ENCODE measurements around the gene ATP6V1C2. TPM values are rescaled to one million over a fixed set of nuclear protein-coding genes. Genes with fewer than 3 reads are reported as not detected.

The ATP6V1C2 gene
- total and polyA plus RNA-seq, 9 of the 15 experiments (the other 6 are each of a cell fraction or from before 2014, with no cell fraction given) = 0.01 to 0.31 (median 0.10) TPM; not detected in 4

DNA sequence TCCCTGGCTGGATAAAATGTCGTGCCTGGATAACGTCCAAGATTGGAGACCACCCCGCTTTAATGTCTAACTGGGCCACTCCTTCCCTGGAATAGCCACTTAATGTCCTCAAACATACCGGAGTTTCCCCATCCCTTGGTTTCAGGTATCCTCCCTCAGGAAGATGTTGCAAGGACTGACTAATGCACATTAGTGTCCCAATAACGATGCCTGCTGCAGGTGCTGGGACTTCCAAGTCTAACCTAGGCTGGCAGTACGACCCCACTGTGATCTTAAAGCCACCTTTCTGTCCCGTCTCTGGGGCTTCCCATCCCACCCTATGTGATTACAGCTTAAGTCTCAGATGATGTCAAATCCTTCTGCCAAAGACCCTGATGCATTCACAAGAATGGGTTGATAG lies 1.1 kb upstream of the ATP6V1C2 start (continued):
- TF ChIP-seq AFF4 (CRISPR knock-in tag; IDR thresholded peaks at IDR 0.05) = no peak
- no peak for TF ChIP-seq RBM39 (optimal IDR thresholded peaks at IDR 0.05; ENCODE audit: low read depth, low read length)

DNA sequence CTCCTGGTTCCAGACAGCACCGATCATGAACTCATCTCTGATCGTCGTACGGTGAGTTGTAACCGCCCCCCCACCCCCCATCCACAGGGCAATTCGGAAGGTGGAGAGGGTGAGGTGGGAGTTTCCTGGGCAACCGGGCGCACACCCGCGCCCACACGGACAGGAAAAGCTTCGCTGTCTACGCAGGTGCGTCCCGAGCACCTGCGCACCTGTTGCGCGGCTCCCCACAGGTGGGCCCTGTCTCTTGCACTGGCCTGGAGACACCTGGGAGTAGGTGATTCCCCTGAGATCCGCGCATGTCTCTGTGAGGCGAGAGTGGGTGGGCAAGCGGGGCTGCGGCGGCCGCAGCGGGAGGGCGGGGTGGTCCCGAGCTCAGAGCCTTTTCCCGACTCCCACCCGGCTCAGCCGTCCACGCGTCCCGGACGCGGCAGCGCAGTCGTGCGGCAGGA lies 459 bp upstream of the ATP6V1C2 start:
- Histone ChIP-seq H3K4me1 (replicated peaks in 1 of 2; ENCODE audit: control insufficient read depth in 2 of 2, insufficient read depth in 2 of 2, low read length in 2 of 2) (peaks cover 0 to 12% of the 10 kb centered on the region in 2 experiments; a peak in 1 of 5 replicates), H4K20me1 (replicated peaks; ENCODE audit: control insufficient read depth, insufficient read depth, low read length) (peaks cover 3% of the 10 kb centered on the region; the same call in 1 of the 2 replicates), H3K4me2 (ENCODE audit: insufficient read depth, low read length) (no peak overlapping the region), H3K79me2 (ENCODE audit: control insufficient read depth, insufficient read depth, low read length) (no peaks in the 10 kb centered on the region), H3K36me3 (ENCODE audit: control insufficient read depth, insufficient read depth, low read length) (no peaks in the 10 kb centered on the region), H3K9ac (ENCODE audit: insufficient read depth in 1 of 2, low read depth in 2 of 2, low read length in 2 of 2) (no peak overlapping the region), H2AFZ (ENCODE audit: low read depth, low read length) (no peak overlapping the region), H3K9me3 (replicated peaks; ENCODE audit: control insufficient read depth, insufficient read depth, low read depth, low read length) (no peaks in the 10 kb centered on the region), H3K9me1 (ENCODE audit: control insufficient read depth, insufficient read depth, low read length) (no peaks in the 10 kb centered on the region), H3K27me3 (ENCODE audit: control insufficient read depth in 2 of 2, insufficient read depth in 2 of 2, low read length in 2 of 2) (peaks cover 53 to 74% of the 10 kb centered on the region in 2 experiments), H3K4me3 (no peak overlapping the region), H3K27ac (ENCODE audit: extremely low read depth, low read depth, low read length) (no peak overlapping the region)
- ATAC-seq = no peak
- WGBS (ENCODE audit: insufficient coverage, low coverage, missing lambda C conversion rate) = 20% methylated on average over 26 of the region's 39 CpGs
- in situ Hi-C loops (cut with MboI) = no loop called here
- FAIRE-seq = no peak
- POLR2A ChIA-PET = interaction anchor here (1.0 kb wide), 1 partner anchor 32 kb away, joined by 3 read pairs; no protein-coding TSS in a partner anchor
- BruUV-seq (replicated peaks) = no TSS peak
- peak in 1 of 4 experiments; percentile 4 for DNase-seq (ENCODE audit: extremely low read depth in 1 of 4, low spot score in 3 of 4)
- intact Hi-C loops (cut with micrococcal nuclease) = no loop called here
- CTCF ChIA-PET (ENCODE audit: low intra/inter-chr PET ratio) = no interaction called here
- no peak for TF ChIP-seq KDM2B (CRISPR knock-in tag; IDR thresholded peaks at IDR 0.05)
- no peak for TF ChIP-seq ZBTB7A (IDR thresholded peaks at IDR 0.05; ENCODE audit: borderline replicate concordance, control insufficient read depth, low read depth, low read length)
- no peak for TF ChIP-seq SUPT5H (IDR thresholded peaks at IDR 0.05)
- TF ChIP-seq ZNF407 (IDR thresholded peaks at IDR 0.05; ENCODE audit: low read depth) = no peak
- no peak for TF ChIP-seq ZNF668 (CRISPR knock-in tag; IDR thresholded peaks at IDR 0.05)
- TF ChIP-seq ZNF23 (CRISPR knock-in tag; IDR thresholded peaks at IDR 0.05) = no peak
- TF ChIP-seq SMAD2 (IDR thresholded peaks at IDR 0.05; ENCODE audit: low read depth, low read length) = no peak

Data from K562 (cell line).